Common myeloid progenitor, CD34-positive (primary cell): Measurements from ENCODE around the gene ROCK2.
"Not testable (repeated sequence)": the region's sequence is repeated elsewhere in the genome, so short reads cannot be mapped to it uniquely, and the experiment has no call there.

Source experiments
- CTCF ChIA-PET: fragments of 350-600 bp; sonication (Branson Sonifier 250); formaldehyde crosslinking; loops from one replicate; lab custom pipeline; 2021; ENCODE audit warnings: antibody characterized with exemption; lab: Charles Lee
- POLR2A ChIA-PET: fragments of 350-600 bp; sonication (Branson Sonifier 250); formaldehyde crosslinking; loops from one replicate; lab custom pipeline; 2021; ENCODE audit warnings: antibody characterized with exemption; lab: Charles Lee
- DNase-seq, 3 donors: peaks; one replicate each; pipeline versions ENCODE4 v3.0.0 to v3.0.0-alpha.2; 2013
- H3K27ac ChIP-seq, 2 experiments: 1 replicate in 1 of 2; 2 replicates in 1 of 2; pipeline ENCODE4 v1.7.0; 2013; ENCODE audit warnings: inconsistent platforms in 2 of 2, low read length in 2 of 2, mild to moderate bottlenecking in 2 of 2, low read depth in 1 of 2, moderate library complexity in 1 of 2; ENCODE audit not compliant: severe bottlenecking in 2 of 2, insufficient read depth in 1 of 2, poor library complexity in 1 of 2
- H3K27me3 ChIP-seq, 5 experiments: replicated peaks in 2 of 5; 1 replicate in 3 of 5; 2 replicates in 2 of 5; pipeline versions ENCODE4 v1.6.1 to v1.7.0; 2013; ENCODE audit warnings: low read length in 4 of 5, mild to moderate bottlenecking in 2 of 5, moderate library complexity in 2 of 5, inconsistent platforms in 1 of 5; ENCODE audit not compliant: insufficient read depth in 5 of 5, control insufficient read depth in 4 of 5
- H3K36me3 ChIP-seq, 4 experiments: 1 replicate in 2 of 4; 2 replicates in 2 of 4; pipeline versions ENCODE4 v1.6.1 to v1.7.0; 2013; ENCODE audit warnings: low read length in 3 of 4, control low read depth in 1 of 4, mild to moderate bottlenecking in 1 of 4; ENCODE audit not compliant: control insufficient read depth in 4 of 4, insufficient read depth in 4 of 4
- H3K4me1 ChIP-seq, 4 experiments: 1 replicate in 3 of 4; 2 replicates in 1 of 4; pipeline versions ENCODE4 v1.6.1 to v1.7.1; 2013; ENCODE audit warnings: low read length in 3 of 4, mild to moderate bottlenecking in 3 of 4, control low read depth in 1 of 4, inconsistent platforms in 1 of 4, moderate library complexity in 1 of 4; ENCODE audit not compliant: control insufficient read depth in 4 of 4, insufficient read depth in 4 of 4; ENCODE audit errors: control extremely low read depth in 1 of 4
- H3K4me3 ChIP-seq, 7 experiments: 1 replicate in 4 of 7; 2 replicates in 3 of 7; pipeline versions ENCODE4 v1.5.1 to v1.7.0; 2013; ENCODE audit warnings: mild to moderate bottlenecking in 7 of 7, low read length in 6 of 7, moderate library complexity in 6 of 7, inconsistent platforms in 2 of 7, low read depth in 2 of 7, control low read depth in 1 of 7; ENCODE audit not compliant: insufficient read depth in 4 of 7, control insufficient read depth in 1 of 7; ENCODE audit errors: extremely low read depth in 1 of 7
- H3K9me3 ChIP-seq, 5 experiments: 1 replicate in 4 of 5; 2 replicates in 1 of 5; pipeline versions ENCODE4 v1.6.1 to v1.7.1; 2013; ENCODE audit warnings: low read length in 4 of 5, mild to moderate bottlenecking in 2 of 5, inconsistent platforms in 1 of 5, low read depth in 1 of 5, moderate library complexity in 1 of 5; ENCODE audit not compliant: control insufficient read depth in 4 of 5, insufficient read depth in 2 of 5; ENCODE audit errors: control extremely low read depth in 1 of 5
- WGBS: methylation state at CpG from one replicate; pipeline ENCODE4 v1.1.5; 2013; ENCODE audit not compliant: insufficient coverage; 5-methylcytosine and 5-hydroxymethylcytosine counted together

Gene ROCK2

GRCh38 chr2:11264007-11264406 lies 80.4 kb downstream of the ROCK2 start:
- no peak overlapping the region for H3K27ac ChIP-seq
- 100% methylated on average over 1 of the region's 2 CpGs for WGBS
- CTCF ChIA-PET: interaction anchor here (0.6 kb wide), 1 partner anchor 17 kb away, joined by 3 read pairs; no protein-coding TSS in a partner anchor

GRCh38 chr2:11263177-11263576 lies 81.3 kb downstream of the ROCK2 start:
- H3K27ac ChIP-seq: no peak overlapping the region
- POLR2A ChIA-PET: no interaction called here
- DNase-seq: no peak
- peaks cover 0 to 2% (median 0%) of the 10 kb centered on the region in 5 experiments for H3K9me3 ChIP-seq
- no peaks in the 10 kb centered on the region for H3K27me3 ChIP-seq
- no CpG with 5 or more reads among the region's 1 CpG for WGBS
- H3K4me3 ChIP-seq: no peak overlapping the region
- peaks cover 0 to 4% (median 0%) of the 10 kb centered on the region in 4 experiments for H3K4me1 ChIP-seq
- peaks cover 0 to 2% (median under 1%) of the 10 kb centered on the region in 4 experiments for H3K36me3 ChIP-seq
- CTCF ChIA-PET: interaction anchor here (0.6 kb wide), 1 partner anchor 18 kb away, joined by 3 read pairs; no protein-coding TSS in a partner anchor

More at GRCh38 chr2:11264007-11264406, 80.4 kb downstream of the ROCK2 start:
- POLR2A ChIA-PET: no interaction called here
- no peaks in the 10 kb centered on the region for H3K27me3 ChIP-seq
- peaks cover 0 to 4% (median 0%) of the 10 kb centered on the region in 4 experiments for H3K4me1 ChIP-seq
- peaks cover 0 to 2% (median 2%) of the 10 kb centered on the region in 4 experiments for H3K36me3 ChIP-seq
- no peak for DNase-seq
- H3K9me3 ChIP-seq: peaks cover 0 to 2% (median 0%) of the 10 kb centered on the region in 5 experiments
- H3K4me3 ChIP-seq: no peak overlapping the region

- H3K4me3 ChIP-seq, H3K4me1 ChIP-seq, H3K27ac ChIP-seq, H3K9me3 ChIP-seq, DNase-seq, H3K36me3 ChIP-seq, POLR2A ChIA-PET, H3K27me3 ChIP-seq: not testable (repeated sequence)
- WGBS: 100% methylated on average over 1 of the region's 2 CpGs
- CTCF ChIA-PET: interaction anchor here (0.7 kb wide), 1 partner anchor 185 kb away, joined by 3 read pairs; no protein-coding TSS in a partner anchor
These were observed 82.0 kb downstream of the ROCK2 start for GRCh38 chr2:11262438-11262837.

- H3K9me3 ChIP-seq, H3K27ac ChIP-seq, DNase-seq, H3K36me3 ChIP-seq, POLR2A ChIA-PET, H3K27me3 ChIP-seq, H3K4me3 ChIP-seq, H3K4me1 ChIP-seq: not testable (repeated sequence)
- CTCF ChIA-PET: interaction anchor here (0.7 to 1.3 kb wide), 2 partner anchors 10 to 186 kb away, joined by 3 to 4 read pairs; no protein-coding TSS in a partner anchor
- 97% methylated on average over 4 of the region's 9 CpGs for WGBS
These were observed 82.9 kb downstream of the ROCK2 start for GRCh38 chr2:11261564-11261963.

- no peak overlapping the region for H3K4me3 ChIP-seq
- DNase-seq: peak in 2 of 3 donors; percentile 14 to 43
- ChIA-PET POLR2A (no interaction called here), CTCF (interaction anchor here (1.3 kb wide), 1 partner anchor 10 kb away, joined by 4 read pairs; no protein-coding TSS in a partner anchor)
- no peak overlapping the region for H3K27ac ChIP-seq
- 0% methylated on average over 1 of the region's 2 CpGs for WGBS
- no peaks in the 10 kb centered on the region for H3K27me3 ChIP-seq
- H3K36me3 ChIP-seq: peaks cover 4 to 8% (median 6%) of the 10 kb centered on the region in 4 experiments
- H3K9me3 ChIP-seq: peaks cover 0 to 2% (median 0%) of the 10 kb centered on the region in 5 experiments
- H3K4me1 ChIP-seq: peaks cover 0 to 4% (median 0%) of the 10 kb centered on the region in 4 experiments
These were observed 83.5 kb downstream of the ROCK2 start for GRCh38 chr2:11260979-11261378.

- POLR2A ChIA-PET: no interaction called here
- 91% methylated on average over 3 of the region's 3 CpGs for WGBS
- CTCF ChIA-PET: no interaction called here
These were observed 86.5 kb downstream of the ROCK2 start for GRCh38 chr2:11257964-11258363.

GRCh38 chr2:11257078-11257477 lies 87.4 kb downstream of the ROCK2 start:
- ChIA-PET POLR2A (no interaction called here), CTCF (no interaction called here)

More at GRCh38 chr2:11257964-11258363, 86.5 kb downstream of the ROCK2 start:
- DNase-seq: no peak
- H3K4me1 ChIP-seq: peaks cover 0 to 4% (median 0%) of the 10 kb centered on the region in 4 experiments
- H3K27me3 ChIP-seq: no peaks in the 10 kb centered on the region
- H3K9me3 ChIP-seq: no peaks in the 10 kb centered on the region
- H3K27ac ChIP-seq: no peak overlapping the region
- H3K36me3 ChIP-seq: peaks cover 2 to 8% (median 6%) of the 10 kb centered on the region in 4 experiments
- H3K4me3 ChIP-seq: no peak overlapping the region

More at GRCh38 chr2:11257078-11257477, 87.4 kb downstream of the ROCK2 start:
- H3K4me3 ChIP-seq: no peak overlapping the region
- H3K9me3 ChIP-seq: no peaks in the 10 kb centered on the region
- no peak for DNase-seq
- no peak overlapping the region for H3K27ac ChIP-seq
- 99% methylated on average over 16 of the region's 16 CpGs for WGBS
- peaks cover 0 to 4% (median 0%) of the 10 kb centered on the region in 4 experiments for H3K4me1 ChIP-seq
- H3K36me3 ChIP-seq: peaks cover 2 to 8% (median 6%) of the 10 kb centered on the region in 4 experiments
- no peaks in the 10 kb centered on the region for H3K27me3 ChIP-seq
